ENCODE data around the gene ICA1. TPM values are rescaled to one million over a fixed set of nuclear protein-coding genes. Genes with fewer than 3 reads are reported as not detected.

Gene ICA1
- total RNA-seq, 1 experiment from 2014 or later, result 28.8 TPM

DNA sequence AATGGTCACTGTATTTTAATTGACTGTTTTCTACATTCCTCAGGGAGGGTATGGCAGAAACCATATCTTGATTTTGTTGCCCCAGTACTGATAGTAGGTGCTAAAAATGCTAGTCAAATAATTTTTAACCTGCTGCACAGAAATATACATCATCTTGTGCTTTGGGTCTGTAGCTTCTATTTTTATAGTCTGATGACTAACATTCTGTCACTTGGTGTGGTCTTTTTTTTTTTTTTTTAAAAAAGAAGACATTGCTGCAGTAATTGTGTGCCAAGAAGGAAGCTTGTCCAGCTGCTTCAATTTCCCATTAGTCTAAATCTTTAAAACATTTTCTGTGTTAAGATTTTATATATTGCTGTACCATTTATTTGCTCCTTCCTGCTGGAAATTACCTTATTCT lies 83.6 kb downstream of the ICA1 start:
- H3K27ac Mint-ChIP-seq, result no peak overlapping the region
- H2BK12ac ChIP-seq (ENCODE audit: insufficient read length, low read depth, low read length), result no peak overlapping the region
- H3K14ac ChIP-seq (ENCODE audit: insufficient read depth, low read length), result no peak overlapping the region
- H2BK5ac ChIP-seq (ENCODE audit: insufficient read length, low read length), result no peak overlapping the region
- H2BK15ac ChIP-seq (ENCODE audit: low read depth, low read length), result no peak overlapping the region
- H4K5ac ChIP-seq (ENCODE audit: insufficient read length, low read depth, low read length), result no peak overlapping the region
- H3K27ac ChIP-seq (ENCODE audit: insufficient read length, low read depth, low read length), result no peak overlapping the region
- no peak overlapping the region for H3T11ph ChIP-seq (ENCODE audit: low read length)
- H3K4me3 Mint-ChIP-seq, result no peak overlapping the region
- H4K91ac ChIP-seq (ENCODE audit: insufficient read length, low read depth, low read length), result no peak overlapping the region
- no peaks in the 10 kb centered on the region for H3K23me2 ChIP-seq (ENCODE audit: insufficient read length, low read depth, low read length, poor library complexity, severe bottlenecking)
- H3K79me2 ChIP-seq (ENCODE audit: insufficient read depth, low read length), result no peaks in the 10 kb centered on the region
- H3K27me3 Mint-ChIP-seq (ENCODE audit: low read depth), result no peaks in the 10 kb centered on the region
- no peak overlapping the region for H3K4ac ChIP-seq (ENCODE audit: low read depth, low read length)
- H3K56ac ChIP-seq (ENCODE audit: insufficient read length, low read depth, low read length), result no peak overlapping the region
- no peak overlapping the region for H2AK5ac ChIP-seq (ENCODE audit: insufficient read length, low read length)
- TF ChIP-seq, protein P1, sequence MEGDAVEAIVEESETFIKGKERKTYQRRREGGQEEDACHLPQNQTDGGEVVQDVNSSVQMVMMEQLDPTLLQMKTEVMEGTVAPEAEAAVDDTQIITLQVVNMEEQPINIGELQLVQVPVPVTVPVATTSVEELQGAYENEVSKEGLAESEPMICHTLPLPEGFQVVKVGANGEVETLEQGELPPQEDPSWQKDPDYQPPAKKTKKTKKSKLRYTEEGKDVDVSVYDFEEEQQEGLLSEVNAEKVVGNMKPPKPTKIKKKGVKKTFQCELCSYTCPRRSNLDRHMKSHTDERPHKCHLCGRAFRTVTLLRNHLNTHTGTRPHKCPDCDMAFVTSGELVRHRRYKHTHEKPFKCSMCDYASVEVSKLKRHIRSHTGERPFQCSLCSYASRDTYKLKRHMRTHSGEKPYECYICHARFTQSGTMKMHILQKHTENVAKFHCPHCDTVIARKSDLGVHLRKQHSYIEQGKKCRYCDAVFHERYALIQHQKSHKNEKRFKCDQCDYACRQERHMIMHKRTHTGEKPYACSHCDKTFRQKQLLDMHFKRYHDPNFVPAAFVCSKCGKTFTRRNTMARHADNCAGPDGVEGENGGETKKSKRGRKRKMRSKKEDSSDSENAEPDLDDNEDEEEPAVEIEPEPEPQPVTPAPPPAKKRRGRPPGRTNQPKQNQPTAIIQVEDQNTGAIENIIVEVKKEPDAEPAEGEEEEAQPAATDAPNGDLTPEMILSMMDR (conservative IDR thresholded peaks at IDR 0.05), result no peak
- H2BK120ac ChIP-seq (ENCODE audit: low read depth, low read length, poor library complexity, severe bottlenecking), result no peak overlapping the region
- no peak overlapping the region for H3K23ac ChIP-seq (ENCODE audit: insufficient read length, low read depth, low read length)
- H2AFZ ChIP-seq (ENCODE audit: low read length), result no peak overlapping the region
- no peak overlapping the region for H3K9ac ChIP-seq (ENCODE audit: extremely low read depth, insufficient read length, low read length)
- H3K18ac ChIP-seq (ENCODE audit: insufficient read length, low read depth, low read length), result no peak overlapping the region
- no peak overlapping the region for H4K8ac ChIP-seq (replicated peaks; ENCODE audit: insufficient read length, low read depth, low read length)
- H3K36me3 Mint-ChIP-seq (ENCODE audit: insufficient read depth in 1 of 3, low read depth in 3 of 3), result no peaks in the 10 kb centered on the region
- H3K4me2 ChIP-seq (ENCODE audit: insufficient read depth, insufficient read length, low read length), result no peak overlapping the region
- H3K4me1 ChIP-seq (ENCODE audit: insufficient read depth, low read length), result peaks cover 5% of the 10 kb centered on the region; the same call in 1 of the 2 replicates
- no peak for DNase-seq
- peaks cover 24 to 26% of the 10 kb centered on the region in 2 experiments for H3K4me1 Mint-ChIP-seq
- H3K9me3 Mint-ChIP-seq, result no peaks in the 10 kb centered on the region
- H4K20me1 ChIP-seq (ENCODE audit: control insufficient read depth, insufficient read depth, insufficient read length), result no peaks in the 10 kb centered on the region
- H3K9me3 ChIP-seq (ENCODE audit: control insufficient read depth, low read depth, low read length), result no peaks in the 10 kb centered on the region
- no peaks in the 10 kb centered on the region for H3K79me1 ChIP-seq (ENCODE audit: insufficient read depth, low read depth, low read length, poor library complexity, severe bottlenecking)
- no peaks in the 10 kb centered on the region for H3K27me3 ChIP-seq (ENCODE audit: insufficient read depth, low read length)
- no peak overlapping the region for H2BK20ac ChIP-seq (ENCODE audit: low read depth, low read length, poor library complexity, severe bottlenecking)

Data from H9 (cell line).